ENCODE data around the gene SORBS1. TPM values are rescaled to one million over a fixed set of nuclear protein-coding genes. Genes with fewer than 3 reads are reported as not detected.
A peak's percentile ranks its signal among the peaks of the same experiment; 100 is the strongest.

The SORBS1 gene
- 854 TPM for total RNA-seq
- long read RNA-seq, partial matches to known transcripts, result 60 of 295 reads
- long read RNA-seq, other reads (novel, unspliced or antisense), result 234 of 295 reads

DNA sequence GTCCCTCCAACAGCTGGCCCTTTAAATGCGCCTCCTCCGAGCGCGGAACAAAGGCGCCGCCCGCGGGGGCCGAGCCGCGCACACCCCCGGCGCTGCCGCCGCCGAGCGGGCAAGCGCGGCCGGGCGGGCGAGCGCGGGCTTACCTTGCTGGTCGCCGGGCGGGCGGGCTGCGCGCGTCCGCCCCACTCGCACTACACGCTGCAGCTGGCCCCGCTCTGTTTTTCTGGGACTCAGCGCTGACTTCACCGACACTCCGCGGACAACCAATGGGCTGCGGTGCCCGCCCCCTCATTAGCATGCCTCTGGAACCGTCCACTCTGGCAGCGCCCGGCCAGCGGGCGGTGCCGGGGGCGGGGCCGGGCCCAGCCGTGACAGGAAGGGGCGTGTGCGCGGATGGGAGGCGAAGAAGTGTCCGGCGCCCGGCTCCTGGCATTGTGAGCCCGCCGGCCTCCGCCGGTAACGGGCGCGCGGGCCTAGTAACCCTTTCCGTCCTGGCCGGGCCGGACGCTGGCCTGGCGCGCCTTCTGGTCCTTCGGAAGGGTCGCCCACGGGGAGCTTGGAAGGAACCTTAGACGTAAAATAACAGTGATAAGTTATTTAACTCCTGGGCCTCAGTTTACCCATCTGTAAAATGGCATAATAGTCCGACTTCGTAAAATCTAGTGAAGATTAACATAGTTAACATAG, at the start of gene SORBS1:
TSS of gene SORBS1 (minus strand) at position 195 of the 687 bp plus-strand sequence. CDS start 120,236 bp downstream, outside the sequence.
- DNase-seq (ENCODE audit: low spot score), result peak; percentile 98

GRCh38 chr10:95610727-95611126, 49.6 kb upstream of the SORBS1 start:
- DNase-seq (ENCODE audit: low spot score), result no peak

GRCh38 chr10:95606922-95607321, 45.8 kb upstream of the SORBS1 start:
- DNase-seq (ENCODE audit: low spot score), result no peak

- no peak for DNase-seq (ENCODE audit: low spot score)
Measured at GRCh38 chr10:95605163-95605562, 44.0 kb upstream of the SORBS1 start.

- DNase-seq (ENCODE audit: low spot score), result no peak
Measured at GRCh38 chr10:95604630-95605029, 43.5 kb upstream of the SORBS1 start.

DNA sequence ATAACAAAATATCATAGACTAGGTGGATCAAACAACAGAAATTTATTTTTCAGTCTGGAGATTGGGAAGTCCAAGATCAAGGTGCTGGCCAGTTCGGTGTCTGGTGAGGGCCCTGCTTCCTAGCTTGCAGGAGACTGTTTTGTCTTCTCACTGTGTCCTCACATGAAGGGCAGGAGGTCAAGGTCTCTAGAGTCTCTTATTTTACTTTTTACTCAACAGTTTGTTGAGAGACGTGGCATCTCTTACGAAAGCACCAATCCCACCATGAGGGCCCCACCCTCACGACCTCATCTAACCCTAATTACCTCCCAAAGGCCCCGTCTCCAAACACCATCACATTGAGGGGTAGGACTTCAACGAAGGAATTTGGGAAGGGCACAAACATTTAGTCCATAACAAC, 41.2 kb upstream of the SORBS1 start:
- no peak for DNase-seq (ENCODE audit: low spot score)

- DNase-seq (ENCODE audit: low spot score), result no peak
Measured at GRCh38 chr10:95601116-95601719, 40.0 kb upstream of the SORBS1 start.

DNA sequence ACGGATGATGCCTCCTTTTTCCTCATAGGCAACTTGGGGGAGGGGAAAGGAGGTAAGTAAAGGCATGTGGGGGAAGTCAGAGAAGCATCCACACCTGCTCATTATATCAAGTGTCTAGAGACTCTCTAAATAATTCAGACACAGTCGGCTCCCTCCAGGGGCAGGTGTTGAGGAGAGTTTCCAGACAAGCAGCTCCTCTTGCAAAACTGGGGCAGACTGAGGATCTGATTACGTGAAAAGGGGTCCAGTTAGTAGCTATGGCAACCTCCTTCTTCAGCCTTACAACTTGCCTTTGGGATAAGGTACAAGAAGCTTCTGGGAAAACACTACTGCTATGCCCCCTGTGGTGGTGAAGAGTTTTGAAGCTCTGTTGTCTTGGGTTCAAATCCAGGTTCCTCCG, 39.0 kb upstream of the SORBS1 start:
- no peak for DNase-seq (ENCODE audit: low spot score)

GRCh38 chr10:95597788-95598187, 36.6 kb upstream of the SORBS1 start:
- DNase-seq (ENCODE audit: low spot score), result no peak

DNA sequence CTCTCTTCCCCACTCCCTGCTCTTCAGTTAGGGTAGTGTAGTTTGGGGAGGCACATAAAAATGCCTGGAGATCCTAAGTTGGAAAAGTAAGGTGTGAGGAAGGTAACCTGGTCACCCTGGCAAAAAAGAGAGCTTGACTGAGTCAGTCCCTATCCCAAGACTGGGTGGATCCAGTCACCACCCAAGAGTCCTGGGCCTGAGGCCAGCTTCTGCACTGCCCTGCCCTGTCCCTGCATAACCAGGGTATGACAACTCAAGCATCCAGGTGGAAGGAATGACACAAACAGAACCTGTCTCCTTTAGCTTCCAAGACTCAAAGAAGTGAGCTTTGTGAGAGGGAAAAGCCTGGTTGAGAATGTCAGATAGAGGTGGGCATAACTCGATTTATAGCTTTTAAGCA, 26.9 kb upstream of the SORBS1 start:
- no peak for DNase-seq (ENCODE audit: low spot score)

GRCh38 chr10:95579835-95580535, 18.8 kb upstream of the SORBS1 start:
- no peak for DNase-seq (ENCODE audit: low spot score)

- DNase-seq (ENCODE audit: low spot score), result no peak
Measured at GRCh38 chr10:95579292-95579691, 18.1 kb upstream of the SORBS1 start.

GRCh38 chr10:95578619-95579018, 17.4 kb upstream of the SORBS1 start:
- DNase-seq (ENCODE audit: low spot score), result no peak

DNA sequence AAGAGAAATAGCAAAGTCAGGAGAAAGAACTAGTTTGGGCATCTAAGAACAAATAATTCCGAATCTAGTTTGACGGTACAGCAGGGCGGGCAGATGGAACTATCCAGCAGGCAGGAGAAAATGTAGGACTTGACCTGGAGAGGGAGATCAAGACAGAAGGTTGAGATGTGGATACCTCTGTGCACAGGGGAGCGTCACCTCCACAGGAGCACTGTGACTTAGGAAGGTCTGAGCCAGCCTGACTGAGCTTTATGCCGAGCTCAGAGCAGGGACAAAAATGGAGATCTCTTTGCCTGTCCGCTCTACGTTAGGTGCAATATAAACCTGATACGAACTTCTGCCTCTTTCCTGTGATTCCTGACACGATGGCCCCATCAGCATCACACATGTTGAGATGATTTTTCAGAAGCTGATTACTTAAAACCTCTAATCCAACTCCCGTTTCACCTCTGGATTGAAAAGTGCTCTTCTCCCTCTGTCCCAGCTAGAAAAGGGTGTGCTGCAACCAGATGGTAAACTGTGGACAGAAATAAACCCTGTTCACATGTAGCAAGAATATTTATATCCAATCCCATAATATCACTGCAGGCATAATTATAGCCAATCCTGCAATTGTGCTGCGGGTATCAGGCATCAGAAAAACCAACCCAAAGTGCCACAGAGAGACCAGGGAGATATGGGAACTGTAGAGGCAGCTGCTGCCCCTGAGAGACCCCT, 13.6 kb upstream of the SORBS1 start:
- no peak for DNase-seq (ENCODE audit: low spot score)

- DNase-seq (ENCODE audit: low spot score), result no peak
Measured at GRCh38 chr10:95573964-95574604, 12.9 kb upstream of the SORBS1 start.

DNA sequence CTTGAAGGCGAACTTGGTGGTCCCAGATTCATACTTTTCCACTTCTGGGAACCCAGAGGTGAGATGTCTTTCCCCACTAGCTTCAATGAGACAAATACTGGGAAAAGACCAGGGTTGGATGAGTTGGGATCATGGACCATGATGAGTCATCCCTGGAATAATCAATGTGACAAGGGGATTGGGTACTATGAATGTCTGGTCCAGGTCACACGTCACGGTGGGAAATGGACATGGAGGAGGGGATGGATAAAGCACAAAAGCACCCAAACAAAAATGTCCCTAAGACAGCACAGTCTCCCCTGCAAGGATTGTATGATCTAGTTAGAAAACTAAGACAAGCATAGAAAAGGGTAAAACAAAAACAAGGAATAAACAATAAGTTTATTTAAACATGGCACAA, 12.4 kb upstream of the SORBS1 start:
- no peak for DNase-seq (ENCODE audit: low spot score)

DNA sequence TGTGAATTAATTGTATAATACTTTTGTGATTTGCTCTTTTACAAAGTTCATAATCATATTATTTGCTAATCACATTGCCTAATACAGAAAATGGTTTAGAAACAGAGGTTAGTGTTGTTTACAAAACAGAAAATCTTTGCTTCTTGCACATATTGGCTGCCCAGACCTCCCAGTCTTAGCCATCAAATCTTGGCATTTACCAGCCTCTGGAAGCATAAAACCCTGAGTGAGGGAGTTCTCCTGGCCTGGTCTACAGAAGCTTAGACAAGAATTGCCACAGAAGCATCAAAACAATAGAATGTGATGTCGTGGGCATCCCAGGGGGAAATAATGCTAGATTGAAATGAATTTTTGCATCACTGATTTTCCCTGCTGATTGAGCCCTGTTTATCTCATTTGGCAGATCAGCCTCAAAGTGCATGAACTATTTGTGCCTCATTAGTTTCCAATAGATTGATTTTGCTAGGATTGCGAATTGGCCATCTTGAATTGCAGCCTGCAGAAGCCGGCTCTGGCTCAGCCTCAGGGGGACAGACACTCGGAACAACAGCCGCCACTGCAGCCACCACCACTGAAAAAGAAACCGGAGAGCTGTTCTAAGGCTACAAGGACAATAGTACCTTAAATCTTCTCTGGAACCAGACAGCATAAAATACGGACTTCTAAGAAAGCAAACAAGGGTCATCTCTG, 11.1 kb upstream of the SORBS1 start:
- DNase-seq (ENCODE audit: low spot score), result no peak

GRCh38 chr10:95571390-95571789, 10.2 kb upstream of the SORBS1 start:
- DNase-seq (ENCODE audit: low spot score), result no peak

- no peak for DNase-seq (ENCODE audit: low spot score)
Measured at GRCh38 chr10:95569368-95569767, 8.2 kb upstream of the SORBS1 start.

- no peak for DNase-seq (ENCODE audit: low spot score)
Measured at GRCh38 chr10:95567903-95568630, 6.9 kb upstream of the SORBS1 start.
